ENCODE measurements around the gene ECD.

DNA sequence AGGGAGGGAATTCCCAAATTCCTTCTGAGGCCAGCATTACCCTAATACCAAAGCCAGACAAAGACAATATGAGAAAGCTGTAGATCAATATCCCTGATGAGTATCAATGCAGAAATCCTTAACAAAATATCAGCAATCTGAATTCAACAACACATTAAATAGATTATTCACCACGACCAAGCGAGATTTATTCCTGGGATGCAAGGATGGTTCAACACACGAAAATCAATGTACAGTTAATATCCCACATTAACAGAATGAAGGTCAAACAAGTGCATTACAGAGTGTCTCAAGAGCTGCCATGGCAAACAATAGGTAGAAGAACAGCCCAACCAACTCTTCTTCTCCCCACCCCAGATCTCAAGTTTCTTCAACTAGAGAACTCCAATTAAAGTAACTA lies 6.1 kb downstream of the ECD start:
- TF ChIP-seq GATA2 (IDR thresholded peaks at IDR 0.05; ENCODE audit: low read depth, low read length) (no peak), GATA3 (IDR thresholded peaks at IDR 0.05; ENCODE audit: low read depth, low read length) (no peak)

Measured in SH-SY5Y (cell line).